Measurements from ENCODE around the gene FEV. TPM values are rescaled to one million over a fixed set of nuclear protein-coding genes. Genes with fewer than 3 reads are reported as not detected.
A peak's percentile ranks its signal among the peaks of the same experiment; 100 is the strongest.
"Not testable (repeated sequence)": the region's sequence is repeated elsewhere in the genome, so short reads cannot be mapped to it uniquely, and the experiment has no call there.

Gene FEV
- polyA plus RNA-seq, 1 donor from 2014 or later = not detected

- Mint-ChIP-seq H3K4me1 (peaks cover 0 to 6% (median 4%) of the 10 kb centered on the region in 3 donors), H3K36me3 (no peaks in the 10 kb centered on the region), H3K27me3 (peaks cover 32% of the 10 kb centered on the region), H3K4me3 (peak overlapping the region in 2 of 4 donors; percentile 52 to 75), H3K27ac (no peak overlapping the region), H3K9me3 (peaks cover 0 to 2% (median 0%) of the 10 kb centered on the region in 3 donors)
These were observed 27.3 kb downstream of the FEV start for GRCh38 chr2:218957671-218958070.

DNA sequence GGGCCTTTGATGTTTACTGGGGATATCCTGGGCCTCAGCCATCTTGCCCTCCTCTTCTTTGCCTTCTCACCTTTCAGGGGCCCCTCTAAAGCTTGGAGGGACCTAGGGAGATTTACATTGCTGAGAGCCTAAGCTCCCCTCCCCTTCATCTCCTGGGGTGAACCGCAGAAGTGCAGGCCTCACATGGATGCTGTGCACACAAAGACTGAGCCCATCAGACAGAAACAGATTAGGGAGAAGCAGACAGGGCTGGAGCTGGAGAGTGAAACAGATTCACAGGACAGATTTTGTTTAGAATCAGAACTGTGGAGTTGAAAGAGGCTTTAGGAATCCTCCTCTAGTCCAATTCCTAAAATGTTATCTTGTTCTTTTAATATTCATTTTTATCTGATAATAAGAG, 28.9 kb downstream of the FEV start:
- H3K36me3 Mint-ChIP-seq = no peaks in the 10 kb centered on the region
- H3K4me1 Mint-ChIP-seq = peaks cover 0 to 3% (median under 1%) of the 10 kb centered on the region in 3 donors

DNA sequence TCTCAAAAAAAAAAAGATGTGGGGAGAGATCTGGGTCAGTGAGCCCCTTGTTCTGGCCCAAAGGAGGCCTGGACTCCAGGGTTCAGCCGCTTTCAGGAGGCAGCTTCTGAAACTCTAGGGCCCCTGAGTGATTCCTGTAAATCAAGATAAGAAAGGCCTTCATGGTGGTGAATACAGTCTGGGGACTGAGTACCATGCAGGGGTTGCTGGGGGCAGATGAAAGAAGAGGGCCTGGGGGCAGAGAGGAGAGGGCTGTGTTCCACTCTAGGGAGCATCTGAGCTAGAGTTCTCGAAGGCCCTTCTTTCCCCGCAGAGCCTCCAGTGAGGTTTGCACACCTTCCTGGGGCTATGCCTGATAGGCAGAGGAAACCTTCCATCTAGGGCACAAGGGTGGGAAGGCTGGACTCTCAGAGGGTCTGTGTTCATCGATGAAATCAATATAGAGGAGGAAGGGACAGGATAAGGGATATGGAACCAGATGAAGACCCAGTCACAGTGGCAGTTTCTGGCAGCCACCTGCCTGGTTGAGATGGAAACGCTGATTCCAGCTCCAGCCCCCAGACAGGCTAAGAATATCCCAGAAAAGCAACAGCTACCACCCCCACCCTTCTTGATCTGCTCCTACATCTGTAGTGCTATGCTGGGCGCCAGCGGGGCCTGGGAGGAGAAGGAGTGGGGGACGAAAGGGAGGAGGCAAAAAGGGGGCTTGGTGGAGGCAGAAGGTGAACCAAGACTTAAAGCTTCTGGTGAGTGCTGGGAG, 30.3 kb downstream of the FEV start:
- Mint-ChIP-seq H3K27ac (no peak overlapping the region), H3K4me1 (peaks cover 0 to 2% (median 0%) of the 10 kb centered on the region in 3 donors), H3K36me3 (no peaks in the 10 kb centered on the region), H3K27me3 (peaks cover 25% of the 10 kb centered on the region), H3K4me3 (peak overlapping the region in 1 of 4 donors; percentile 67), H3K9me3 (peaks cover 0 to 2% (median 0%) of the 10 kb centered on the region in 3 donors)

More for the DNA sequence above, 28.9 kb downstream of the FEV start:
- no peak overlapping the region for H3K4me3 Mint-ChIP-seq
- peaks cover 22% of the 10 kb centered on the region for H3K27me3 Mint-ChIP-seq
- H3K27ac Mint-ChIP-seq = no peak overlapping the region
- no peaks in the 10 kb centered on the region for H3K9me3 Mint-ChIP-seq

DNA sequence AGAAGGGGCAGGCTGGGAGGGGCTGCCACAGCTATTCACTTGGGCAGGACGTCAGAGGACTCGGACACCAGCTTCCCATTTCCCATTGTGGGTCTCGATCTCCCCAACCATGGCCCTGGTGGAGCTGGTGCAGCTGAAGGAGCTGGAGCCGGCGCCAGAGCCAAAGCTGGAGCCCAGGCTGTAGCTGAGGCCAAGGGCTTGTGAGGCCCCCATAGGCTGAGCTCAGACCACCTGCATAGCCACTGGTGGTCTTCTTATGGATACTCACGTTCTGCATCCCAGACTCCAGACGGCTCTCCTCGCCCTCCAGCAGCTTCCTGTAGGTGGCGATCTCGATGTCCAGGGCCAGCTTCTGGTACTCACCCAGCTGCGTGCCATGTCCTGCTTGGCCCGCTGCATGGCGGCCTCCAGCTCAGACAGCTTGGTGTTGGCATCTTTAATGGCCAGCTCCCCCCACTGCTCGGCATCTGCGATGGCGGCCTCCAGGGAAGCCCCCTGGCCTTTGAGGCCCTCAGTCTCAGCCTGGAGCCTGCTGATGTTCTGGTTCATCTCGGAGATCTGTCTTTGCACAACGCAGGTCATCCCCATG, 31.5 kb downstream of the FEV start:
- Mint-ChIP-seq H3K9me3 (peaks cover 0 to 2% (median 0%) of the 10 kb centered on the region in 3 donors), H3K4me3 (no peak overlapping the region), H3K27me3 (peaks cover 24% of the 10 kb centered on the region), H3K27ac (no peak overlapping the region), H3K4me1 (no peaks in the 10 kb centered on the region), H3K36me3 (no peaks in the 10 kb centered on the region)

GRCh38 chr2:218952160-218952559, 32.8 kb downstream of the FEV start:
- Mint-ChIP-seq H3K4me1 (no peaks in the 10 kb centered on the region), H3K9me3 (peaks cover 0 to 2% (median 0%) of the 10 kb centered on the region in 3 donors), H3K36me3 (no peaks in the 10 kb centered on the region), H3K4me3 (no peak overlapping the region), H3K27me3 (peaks cover 23% of the 10 kb centered on the region), H3K27ac (peak overlapping the region in 1 of 3 donors; percentile 53)

DNA sequence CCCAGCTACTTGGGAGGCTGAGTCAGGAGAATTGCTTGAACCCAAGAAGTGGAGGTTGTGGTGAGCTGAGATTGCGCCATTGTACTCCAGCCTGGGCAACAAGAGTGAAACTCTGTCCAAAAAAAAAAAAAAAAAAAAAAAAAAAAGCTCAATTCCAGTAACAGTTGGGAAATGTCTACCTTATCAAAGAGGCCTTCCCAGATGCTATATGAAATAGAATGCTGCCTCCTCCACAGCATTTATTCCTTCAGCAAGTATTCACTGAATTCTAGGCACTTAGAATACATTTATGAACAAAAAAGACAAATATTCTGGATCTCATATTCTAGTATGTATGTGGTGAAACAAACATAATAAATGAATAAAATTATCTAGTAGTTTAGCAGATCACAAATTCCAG, 38.4 kb downstream of the FEV start:
- peaks cover 33% of the 10 kb centered on the region for H3K27me3 Mint-ChIP-seq
- H3K27ac Mint-ChIP-seq = no peak overlapping the region
- H3K4me3 Mint-ChIP-seq = no peak overlapping the region
- peaks cover 0 to 5% (median under 1%) of the 10 kb centered on the region in 3 donors for H3K9me3 Mint-ChIP-seq
- no peaks in the 10 kb centered on the region for H3K4me1 Mint-ChIP-seq
- no peaks in the 10 kb centered on the region for H3K36me3 Mint-ChIP-seq

GRCh38 chr2:218944759-218945404, 40.1 kb downstream of the FEV start:
- Mint-ChIP-seq H3K4me3 (peak overlapping the region in 1 of 4 donors; percentile 2), H3K4me1 (no peaks in the 10 kb centered on the region), H3K36me3 (no peaks in the 10 kb centered on the region), H3K27me3 (peaks cover 30% of the 10 kb centered on the region), H3K27ac (no peak overlapping the region), H3K9me3 (peaks cover 2 to 6% (median 4%) of the 10 kb centered on the region in 3 donors)

GRCh38 chr2:218931751-218932150, 53.2 kb downstream of the FEV start:
- H3K27me3 Mint-ChIP-seq, H3K36me3 Mint-ChIP-seq, H3K4me3 Mint-ChIP-seq: not testable (repeated sequence)

More at GRCh38 chr2:218931751-218932150, 53.2 kb downstream of the FEV start:
- not testable (repeated sequence) for H3K27ac Mint-ChIP-seq, H3K9me3 Mint-ChIP-seq, H3K4me1 Mint-ChIP-seq

Other genes with a start within 250 kb of the FEV start
- 0.83 TPM for gene CYP27A1, start 203.0 kb downstream of the FEV start, polyA plus RNA-seq
- not detected for gene PRKAG3, start 153.4 kb downstream of the FEV start, polyA plus RNA-seq
- 0.86 TPM for gene WNT6, start 125.4 kb downstream of the FEV start, polyA plus RNA-seq
- gene WNT10A, start 104.3 kb downstream of the FEV start, polyA plus RNA-seq = 2.4 TPM
- gene CDK5R2, start 25.5 kb downstream of the FEV start, polyA plus RNA-seq = not detected
- gene CRYBA2, start 8.2 kb upstream of the FEV start, polyA plus RNA-seq = not detected
- gene CFAP65, start 56.3 kb upstream of the FEV start, polyA plus RNA-seq = not detected
- gene IHH, start 75.7 kb upstream of the FEV start, polyA plus RNA-seq = not detected
- gene NHEJ1, start 175.6 kb upstream of the FEV start, polyA plus RNA-seq = 22.9 TPM
- gene SLC23A3, start 184.8 kb upstream of the FEV start, polyA plus RNA-seq = 0.63 TPM
- gene CNPPD1, start 191.7 kb upstream of the FEV start, polyA plus RNA-seq = 151 TPM
- gene RETREG2, start 193.1 kb upstream of the FEV start, polyA plus RNA-seq = 55.6 TPM
- 64.8 TPM for gene ZFAND2B, start 221.6 kb upstream of the FEV start, polyA plus RNA-seq
- gene ABCB6, start 233.8 kb upstream of the FEV start, polyA plus RNA-seq = 1.2 TPM
- 19.6 TPM for gene ATG9A, start 244.5 kb upstream of the FEV start, polyA plus RNA-seq
- 31.1 TPM for gene ANKZF1, start 244.6 kb upstream of the FEV start, polyA plus RNA-seq